ENCODE data around the gene MINDY1. TPM values are rescaled to one million over a fixed set of nuclear protein-coding genes. Genes with fewer than 3 reads are reported as not detected.

The MINDY1 gene
- total and polyA plus RNA-seq, 10 donors: 3.3 to 51.1 (median 28.6) TPM

DNA sequence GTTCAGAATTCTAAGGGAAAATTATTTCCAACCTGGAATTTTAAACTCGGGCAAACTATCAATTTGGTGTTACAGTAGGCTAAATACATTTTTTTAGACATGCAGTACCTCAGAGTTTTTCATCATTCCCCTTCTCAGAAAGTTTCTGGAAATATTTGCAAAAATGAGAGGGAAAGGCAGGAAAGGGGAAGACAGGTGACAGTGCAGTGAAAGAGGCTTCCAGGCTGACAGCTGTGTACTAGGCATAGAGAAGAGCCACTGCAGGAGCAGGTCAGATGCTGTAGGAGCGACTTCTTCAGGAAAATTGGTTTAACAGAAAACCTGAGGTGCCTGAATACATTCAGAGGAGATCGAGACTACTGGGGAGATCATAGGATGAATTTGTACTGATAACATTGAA, 52.0 kb downstream of the MINDY1 start:
- 93 to 97% (median 94%) methylated on average over 3 of the region's 3 CpGs for WGBS, 5 donors
- intact Hi-C loops (cut with DNase I; ENCODE audit: low total_unique reads): no loop called here
- no peaks in the 10 kb centered on the region for H3K27me3 ChIP-seq (replicated peaks in 1 of 7)
- H3K27ac ChIP-seq: no peak overlapping the region
- no peaks in the 10 kb centered on the region for H3K9me3 ChIP-seq
- no peak for TF ChIP-seq CTCF (IDR thresholded peaks at IDR 0.05 in 8 of 11, conservative IDR thresholded peaks at IDR 0.05 in 3 of 11)
- no peak for TF ChIP-seq POLR2AphosphoS5 (IDR thresholded peaks at IDR 0.05)
- no peak for TF ChIP-seq POLR2A (IDR thresholded peaks at IDR 0.05)
- peaks cover 0 to 100% (median 89%) of the 10 kb centered on the region in 6 donors for H3K36me3 ChIP-seq
- DNase-seq: peak; percentile 6
- H3K4me1 ChIP-seq: no peaks in the 10 kb centered on the region
- no peak overlapping the region for H3K4me3 ChIP-seq

Small RNA genes within 50 kb of the gene (small RNA-seq; reads per million reads assigned to genes)
- gene RNU6-884P: 0 to 0.07 (median 0) reads per million in 4 donors

Other genes with a start within 250 kb of the MINDY1 start
- 100 to 1,000 TPM; 495 to 685 (median 618) TPM for gene CTSS, start 241.1 kb downstream of the MINDY1 start, total RNA-seq
- gene CTSS, start 241.1 kb downstream of the MINDY1 start, polyA plus RNA-seq: 100 to 1,000 TPM; 117 to 181 (median 137) TPM
- gene CTSK, start 198.6 kb downstream of the MINDY1 start, total RNA-seq: 10 to 100 TPM; 11.5 to 23.6 (median 20.6) TPM
- 10 to 100 TPM; 28.5 to 68.2 (median 49.2) TPM for gene CTSK, start 198.6 kb downstream of the MINDY1 start, polyA plus RNA-seq
- 10 to 100 TPM; 43.6 to 72.8 (median 53.7) TPM for gene ARNT, start 130.3 kb downstream of the MINDY1 start, total RNA-seq
- 10 to 100 TPM in 2 of 3 donors, 1 to 10 TPM in 1; 8.3 to 13.7 (median 10.5) TPM for gene ARNT, start 130.3 kb downstream of the MINDY1 start, polyA plus RNA-seq
- not detected for gene CTXND2, start 119.8 kb downstream of the MINDY1 start, total RNA-seq
- gene CTXND2, start 119.8 kb downstream of the MINDY1 start, polyA plus RNA-seq: not detected
- 10 to 100 TPM; 50.0 to 82.4 (median 62.7) TPM for gene SETDB1, start 80.5 kb downstream of the MINDY1 start, total RNA-seq
- 10 to 100 TPM; 16.9 to 28.0 (median 27.7) TPM for gene SETDB1, start 80.5 kb downstream of the MINDY1 start, polyA plus RNA-seq
- 100 to 1,000 TPM in 3 of 7 donors, 10 to 100 TPM in 4; 71.8 to 128 (median 98.1) TPM for gene CERS2, start 32.1 kb downstream of the MINDY1 start, total RNA-seq
- 10 to 100 TPM; 63.4 to 69.9 (median 65.1) TPM for gene CERS2, start 32.1 kb downstream of the MINDY1 start, polyA plus RNA-seq
- under 1 TPM in 5 of 7 donors, not detected in 2; 0.13 to 0.92 (median 0.51) TPM for gene ANXA9, start 24.6 kb downstream of the MINDY1 start, total RNA-seq
- under 1 TPM; 0.12 to 0.32 (median 0.22) TPM for gene ANXA9, start 24.6 kb downstream of the MINDY1 start, polyA plus RNA-seq
- 10 to 100 TPM; 15.7 to 22.6 (median 17.7) TPM for gene PRUNE1, start 1.5 kb upstream of the MINDY1 start, total RNA-seq
- gene PRUNE1, start 1.5 kb upstream of the MINDY1 start, polyA plus RNA-seq: 10 to 100 TPM in 1 of 3 donors, 1 to 10 TPM in 2; 9.2 to 12.8 (median 9.9) TPM
- gene BNIPL, start 29.7 kb upstream of the MINDY1 start, total RNA-seq: 1 to 10 TPM in 3 of 7 donors, under 1 TPM in 4; 0.33 to 1.4 (median 0.77) TPM
- gene BNIPL, start 29.7 kb upstream of the MINDY1 start, polyA plus RNA-seq: under 1 TPM; 0.50 to 0.85 (median 0.61) TPM
- 1 to 10 TPM; 1.8 to 5.5 (median 3.4) TPM for gene C1orf56, start 40.8 kb upstream of the MINDY1 start, total RNA-seq
- 1 to 10 TPM; 1.4 to 2.8 (median 2.6) TPM for gene C1orf56, start 40.8 kb upstream of the MINDY1 start, polyA plus RNA-seq
- 100 to 1,000 TPM; 158 to 245 (median 208) TPM for gene CDC42SE1, start 52.7 kb upstream of the MINDY1 start, total RNA-seq
- 10 to 100 TPM; 57.0 to 75.4 (median 72.6) TPM for gene CDC42SE1, start 52.7 kb upstream of the MINDY1 start, polyA plus RNA-seq
- 1 to 10 TPM in 4 of 7 donors, under 1 TPM in 3; 0.50 to 2.6 (median 1.1) TPM for gene MLLT11, start 53.5 kb upstream of the MINDY1 start, total RNA-seq
- under 1 TPM; 0.52 to 0.91 (median 0.61) TPM for gene MLLT11, start 53.5 kb upstream of the MINDY1 start, polyA plus RNA-seq
- 10 to 100 TPM; 12.3 to 22.8 (median 17.5) TPM for gene GABPB2, start 63.9 kb upstream of the MINDY1 start, total RNA-seq
- gene GABPB2, start 63.9 kb upstream of the MINDY1 start, polyA plus RNA-seq: 1 to 10 TPM; 3.0 to 7.1 (median 3.9) TPM
- 1 to 10 TPM; 2.0 to 9.4 (median 4.1) TPM for gene SEMA6C, start 139.7 kb upstream of the MINDY1 start, total RNA-seq
- gene SEMA6C, start 139.7 kb upstream of the MINDY1 start, polyA plus RNA-seq: 1 to 10 TPM; 3.2 to 5.8 (median 4.4) TPM
- gene TNFAIP8L2, start 149.7 kb upstream of the MINDY1 start, total RNA-seq: 10 to 100 TPM; 26.3 to 48.0 (median 35.3) TPM
- 10 to 100 TPM; 58.8 to 63.4 (median 61.9) TPM for gene TNFAIP8L2, start 149.7 kb upstream of the MINDY1 start, polyA plus RNA-seq
- gene LYSMD1, start 159.0 kb upstream of the MINDY1 start, total RNA-seq: 10 to 100 TPM in 1 of 7 donors, 1 to 10 TPM in 6; 3.7 to 10.0 (median 4.6) TPM
- gene LYSMD1, start 159.0 kb upstream of the MINDY1 start, polyA plus RNA-seq: 1 to 10 TPM; 2.5 to 4.8 (median 2.8) TPM
- gene SCNM1, start 159.2 kb upstream of the MINDY1 start, total RNA-seq: 10 to 100 TPM; 36.2 to 63.5 (median 41.5) TPM
- 10 to 100 TPM; 64.9 to 96.2 (median 74.6) TPM for gene SCNM1, start 159.2 kb upstream of the MINDY1 start, polyA plus RNA-seq
- 1 to 10 TPM in 1 of 7 donors, under 1 TPM in 3, not detected in 3; 0.60 to 2.0 (median 0.86) TPM for gene TMOD4, start 169.1 kb upstream of the MINDY1 start, total RNA-seq
- under 1 TPM; 0.44 to 0.99 (median 0.76) TPM for gene TMOD4, start 169.1 kb upstream of the MINDY1 start, polyA plus RNA-seq
- gene VPS72, start 183.3 kb upstream of the MINDY1 start, total RNA-seq: 10 to 100 TPM; 23.1 to 37.7 (median 31.5) TPM
- gene VPS72, start 183.3 kb upstream of the MINDY1 start, polyA plus RNA-seq: 10 to 100 TPM; 24.9 to 43.1 (median 31.0) TPM
- 10 to 100 TPM; 48.0 to 83.6 (median 60.6) TPM for gene PIP5K1A, start 191.7 kb upstream of the MINDY1 start, total RNA-seq
- gene PIP5K1A, start 191.7 kb upstream of the MINDY1 start, polyA plus RNA-seq: 10 to 100 TPM; 12.8 to 23.7 (median 16.5) TPM
- gene PSMD4, start 247.8 kb upstream of the MINDY1 start, total RNA-seq: 100 to 1,000 TPM in 5 of 7 donors, 10 to 100 TPM in 2; 90.8 to 157 (median 121) TPM
- gene PSMD4, start 247.8 kb upstream of the MINDY1 start, polyA plus RNA-seq: 100 to 1,000 TPM; 149 to 180 (median 156) TPM